Measurements from ENCODE around the gene LOXL1. TPM values are rescaled to one million over a fixed set of nuclear protein-coding genes. Genes with fewer than 3 reads are reported as not detected.

Gene LOXL1
- total and polyA plus RNA-seq, 7 donors = 3.0 to 27.7 (median 9.7) TPM; not detected in 1

DNA sequence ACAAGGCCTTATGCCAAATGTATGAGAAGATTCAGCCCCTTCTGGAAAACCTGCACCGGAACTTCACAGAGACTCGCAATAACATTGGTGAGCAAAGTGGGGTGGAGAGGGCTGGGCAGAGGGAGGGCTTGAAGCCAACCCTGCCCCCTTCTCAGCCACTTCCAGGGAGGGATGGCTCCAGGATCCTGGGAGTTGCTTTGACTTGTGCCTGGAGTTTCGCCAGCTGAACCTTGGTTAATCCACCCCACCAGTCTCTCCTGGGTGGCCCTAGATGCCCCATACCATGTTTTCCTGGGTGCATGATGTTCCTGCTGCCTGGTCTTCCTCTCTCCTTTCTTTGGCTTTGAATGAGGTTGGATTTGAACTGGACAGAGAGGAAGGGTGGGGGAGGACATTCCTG, 42.1 kb upstream of the LOXL1 start:
- DNase-seq = no peak

GRCh38 chr15:73885954-73886700, 40.1 kb upstream of the LOXL1 start:
- DNase-seq = no peak
- Histone ChIP-seq H3K27ac (no peak overlapping the region), H3K27me3 (peaks cover 0 to 5% (median 0%) of the 10 kb centered on the region in 3 donors), H3K4me1 (no peaks in the 10 kb centered on the region), H3K4me3 (no peak overlapping the region), H3K36me3 (no peaks in the 10 kb centered on the region), H3K9me3 (no peaks in the 10 kb centered on the region)
- 84 to 87% methylated on average over 9 of the region's 9 CpGs for WGBS, 2 donors
- intact Hi-C loops (cut with DNase I) = no loop called here
- no peak for TF ChIP-seq POLR2A (IDR thresholded peaks at IDR 0.05)
- TF ChIP-seq POLR2AphosphoS5 (IDR thresholded peaks at IDR 0.05) = no peak

More for the DNA sequence above, 42.1 kb upstream of the LOXL1 start:
- 76 to 82% methylated on average over 3 of the region's 3 CpGs for WGBS, 2 donors
- intact Hi-C loops (cut with DNase I) = no loop called here
- H3K4me1 ChIP-seq = no peaks in the 10 kb centered on the region
- no peaks in the 10 kb centered on the region for H3K36me3 ChIP-seq
- H3K27me3 ChIP-seq = peaks cover 0 to 5% (median 0%) of the 10 kb centered on the region in 3 donors
- H3K27ac ChIP-seq = no peak overlapping the region
- H3K9me3 ChIP-seq = no peaks in the 10 kb centered on the region
- H3K4me3 ChIP-seq = no peak overlapping the region
- TF ChIP-seq POLR2AphosphoS5 (IDR thresholded peaks at IDR 0.05) (no peak), POLR2A (IDR thresholded peaks at IDR 0.05) (no peak), CTCF (IDR thresholded peaks at IDR 0.05) (no peak), EP300 (IDR thresholded peaks at IDR 0.05) (no peak)

GRCh38 chr15:73886717-73887345, 39.4 kb upstream of the LOXL1 start:
- 79 to 80% methylated on average over 5 of the region's 5 CpGs for WGBS, 2 donors
- DNase-seq = no peak
- H3K36me3 ChIP-seq = no peaks in the 10 kb centered on the region
- H3K9me3 ChIP-seq = no peaks in the 10 kb centered on the region
- intact Hi-C loops (cut with DNase I) = no loop called here
- H3K27me3 ChIP-seq = peaks cover 0 to 5% (median 0%) of the 10 kb centered on the region in 3 donors
- no peaks in the 10 kb centered on the region for H3K4me1 ChIP-seq
- no peak for TF ChIP-seq POLR2A (IDR thresholded peaks at IDR 0.05)
- TF ChIP-seq CTCF (IDR thresholded peaks at IDR 0.05) = no peak
- TF ChIP-seq POLR2AphosphoS5 (IDR thresholded peaks at IDR 0.05) = no peak
- TF ChIP-seq EP300 (IDR thresholded peaks at IDR 0.05) = no peak
- no peak overlapping the region for H3K27ac ChIP-seq
- no peak overlapping the region for H3K4me3 ChIP-seq

DNA sequence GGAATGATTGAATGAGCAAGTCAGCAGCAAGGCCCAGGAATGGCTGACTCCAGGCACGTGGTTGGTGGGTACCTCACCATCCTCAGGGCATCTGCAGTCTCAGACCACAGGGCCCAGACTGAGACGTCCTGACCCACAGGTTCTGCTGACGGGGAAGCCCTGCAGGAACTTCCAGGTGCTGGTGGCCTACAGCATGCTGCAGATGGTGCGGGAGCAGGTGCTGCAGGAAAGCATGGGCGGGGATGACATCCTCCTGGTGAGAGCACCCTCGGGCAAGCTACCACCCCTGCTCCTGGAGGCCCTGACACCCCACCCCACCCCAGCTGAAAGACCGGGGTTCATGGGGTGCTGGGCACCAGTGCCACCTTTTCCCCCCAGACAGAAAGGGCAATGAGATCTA, 38.8 kb upstream of the LOXL1 start:
- WGBS, 2 donors = 69 to 72% methylated on average over 7 of the region's 7 CpGs
- no peaks in the 10 kb centered on the region for H3K9me3 ChIP-seq
- no peak for DNase-seq

More for the DNA sequence above, 38.8 kb upstream of the LOXL1 start:
- Histone ChIP-seq H3K27ac (no peak overlapping the region), H3K4me3 (no peak overlapping the region), H3K36me3 (no peaks in the 10 kb centered on the region), H3K4me1 (no peaks in the 10 kb centered on the region), H3K27me3 (peaks cover 0 to 5% (median 0%) of the 10 kb centered on the region in 3 donors)
- intact Hi-C loops (cut with DNase I) = no loop called here
- TF ChIP-seq POLR2A (IDR thresholded peaks at IDR 0.05) (no peak), EP300 (IDR thresholded peaks at IDR 0.05) (no peak), POLR2AphosphoS5 (IDR thresholded peaks at IDR 0.05) (no peak), CTCF (IDR thresholded peaks at IDR 0.05) (no peak)

Measured in sigmoid colon (tissue), 7 donors.